ENCODE measurements around the gene ESYT1. TPM values are rescaled to one million over a fixed set of nuclear protein-coding genes. Genes with fewer than 3 reads are reported as not detected.

ESYT1 gene
- total and polyA plus RNA-seq, 2 donors (not counting 3 experiments of a cell fraction or from before 2014, with no cell fraction given): 161 to 234 TPM

GRCh38 chr12:56101045-56101444 lies 27.0 kb upstream of the ESYT1 start:
- no peak for TF ChIP-seq MAX (IDR thresholded peaks at IDR 0.05; ENCODE audit: insufficient read depth, insufficient read length)
- TF ChIP-seq EZH2 (IDR thresholded peaks at IDR 0.05; ENCODE audit: borderline replicate concordance, low read depth, low read length, severe bottlenecking): no peak
- no peak for TF ChIP-seq FOS (IDR thresholded peaks at IDR 0.05; ENCODE audit: borderline replicate concordance, insufficient read depth, low read length)
- no peak for TF ChIP-seq GATA2 (IDR thresholded peaks at IDR 0.05; ENCODE audit: insufficient read depth, insufficient read length, low read depth, low read length)
- TF ChIP-seq MYC (IDR thresholded peaks at IDR 0.05; ENCODE audit: low read depth, low read length): no peak
- no peak for TF ChIP-seq JUN (IDR thresholded peaks at IDR 0.05; ENCODE audit: borderline replicate concordance, insufficient read depth, insufficient read length, low read depth)
- TF ChIP-seq CTCF (IDR thresholded peaks at IDR 0.05; ENCODE audit: extremely low read depth in 1 of 2, insufficient read depth in 1 of 2, low read depth in 1 of 2, low read length in 2 of 2): no peak
- no peak for TF ChIP-seq POLR2A (IDR thresholded peaks at IDR 0.05; ENCODE audit: low read depth, low read length)
- no peak for TF ChIP-seq POLR2AphosphoS5 (IDR thresholded peaks at IDR 0.05; ENCODE audit: insufficient read depth, low read depth, low read length)
- Histone ChIP-seq H3K27me3 (ENCODE audit: control insufficient read depth in 2 of 2, insufficient read depth in 2 of 2, low read length in 2 of 2) (peaks cover 4 to 13% of the 10 kb centered on the region in 2 experiments), H3K4me2 (ENCODE audit: insufficient read depth, low read length) (no peak overlapping the region), H3K27ac (ENCODE audit: insufficient read depth, low read depth, low read length) (no peak overlapping the region), H2AFZ (ENCODE audit: low read depth, low read length) (no peak overlapping the region), H3K36me3 (ENCODE audit: control insufficient read depth in 2 of 2, extremely low read depth in 1 of 2, insufficient read depth in 2 of 2, low read length in 2 of 2) (no peaks in the 10 kb centered on the region), H3K9me1 (replicated peaks; ENCODE audit: control insufficient read depth, extremely low read depth, insufficient read depth, low read length) (no peaks in the 10 kb centered on the region), H3K9ac (replicated peaks; ENCODE audit: extremely low read depth, insufficient read depth, low read length) (no peak overlapping the region), H3K79me2 (ENCODE audit: control insufficient read depth, insufficient read depth, low read length) (peaks cover 16% of the 10 kb centered on the region), H4K20me1 (replicated peaks; ENCODE audit: control insufficient read depth, extremely low read depth, insufficient read depth, low read length) (no peaks in the 10 kb centered on the region), H3K4me1 (ENCODE audit: control insufficient read depth, extremely low read depth, insufficient read depth, low read length) (peaks cover 34% of the 10 kb centered on the region), H3K4me3 (replicated peaks in 1 of 3; ENCODE audit: insufficient read depth in 1 of 3, low read depth in 1 of 3, low read length in 3 of 3) (no peak overlapping the region), H3K9me3 (replicated peaks; ENCODE audit: control insufficient read depth, insufficient read depth, low read length) (no peaks in the 10 kb centered on the region)
- POLR2A ChIA-PET: interaction anchor here (0.6 kb wide), 1 partner anchor 11 kb away, joined by 5 read pairs; no protein-coding TSS in a partner anchor
- intact Hi-C loops (cut with micrococcal nuclease) (no loop called here), dilution Hi-C loops (cut with MboI; ENCODE audit: extremely low pct_ligation_motif_present, low sequenced_read_pairs) (no loop called here)
- BruUV-seq (replicated peaks): no TSS peak
- CTCF ChIA-PET: interaction anchor here (0.6 to 5.3 kb wide), 4 partner anchors 10 to 24 kb away, joined by 3 to 59 read pairs (median 6); partner anchors contain the start of gene ERBB3
- FAIRE-seq (no peak), DNase-seq (ENCODE audit: low read depth, low spot score) (no peak)
